22Rv1 (cell line): ENCODE data around the gene PLEKHA4.

Source experiments
- CTCF ChIP-seq: fragments of 450-650 bp; IDR thresholded peaks from 2 replicates; pipeline ENCODE4 v1.5.1; 2017; ENCODE audit warnings: mild to moderate bottlenecking
- ZFX ChIP-seq: fragments of 450-650 bp; IDR thresholded peaks from 2 replicates; pipeline ENCODE4 v1.6.1; 2017; ENCODE audit warnings: antibody characterized with exemption, borderline replicate concordance

- TF ChIP-seq CTCF (no peak), ZFX (no peak)
Measured at GRCh38 chr19:48804496-48804895, 63.9 kb downstream of the PLEKHA4 start.
